SJSA1 (cell line): Measurements from ENCODE around the gene TBCCD1. TPM values are rescaled to one million over a fixed set of nuclear protein-coding genes. Genes with fewer than 3 reads are reported as not detected.

ENCODE experiments used
- DNase-seq, 2 experiments: peaks; one replicate each; pipeline ENCODE4 v3.0.0-alpha.2; 2015 to 2020; ENCODE audit warnings: low spot score in 2 of 2, low read depth in 1 of 2
- H3K27ac ChIP-seq: fragments of 250-450 bp; sonication (Bioruptor Pico); 2 replicates; pipeline ENCODE4 v1.5.1; 2020; ENCODE audit warnings: mild to moderate bottlenecking, moderate library complexity
- H3K27me3 ChIP-seq: fragments of 250-450 bp; sonication (Bioruptor Pico); replicated peaks from 2 replicates; pipeline ENCODE4 v1.5.1; 2020; ENCODE audit warnings: mild to moderate bottlenecking, moderate library complexity
- H3K36me3 ChIP-seq: fragments of 250-450 bp; sonication (Bioruptor Pico); 2 replicates; pipeline ENCODE4 v1.5.1; 2020; ENCODE audit warnings: mild to moderate bottlenecking
- H3K4me1 ChIP-seq: fragments of 250-450 bp; sonication (Bioruptor Pico); replicated peaks from 2 replicates; pipeline ENCODE4 v1.6.1; 2021; ENCODE audit warnings: mild to moderate bottlenecking
- H3K4me3 ChIP-seq: fragments of 250-450 bp; sonication (Bioruptor Pico); 2 replicates; pipeline ENCODE4 v1.5.1; 2020; ENCODE audit warnings: mild to moderate bottlenecking
- H3K9me3 ChIP-seq: fragments of 250-450 bp; sonication (Bioruptor Pico); replicated peaks from 2 replicates; pipeline ENCODE4 v1.5.1; 2020; ENCODE audit warnings: mild to moderate bottlenecking
- total RNA-seq: library from RNA; depleted of rRNA; stranded (reverse); fragments of >200 nt; shearing (Covaris generic); gene quantifications from 2 replicates; pipeline ENCODE4 v1.2.3, GENCODE V29; 2014; rRNA removed

TBCCD1 gene
- total RNA-seq, result 9.6 and 12.2 TPM in 2 replicates

- Histone ChIP-seq H3K9me3 (no peaks in the 10 kb centered on the region), H3K4me3 (peak within 1 kb of the TSS; percentile 75), H3K27me3 (no peaks in the 10 kb centered on the region), H3K27ac (peak within 1 kb of the TSS; percentile 35; the same call in 1 of the 2 replicates), H3K36me3 (peaks cover 16% of the 10 kb centered on the region), H3K4me1 (peaks cover 14% of the 10 kb centered on the region)
- peak; percentile 79 to 93 for DNase-seq
These were observed at the start of gene TBCCD1 for GRCh38 chr3:186567072-186567921. Gene TBCCD1, minus strand, starts transcription at chr3:186567339. Its CDS starts 3,010 bp downstream, at chr3:186564329.

DNA sequence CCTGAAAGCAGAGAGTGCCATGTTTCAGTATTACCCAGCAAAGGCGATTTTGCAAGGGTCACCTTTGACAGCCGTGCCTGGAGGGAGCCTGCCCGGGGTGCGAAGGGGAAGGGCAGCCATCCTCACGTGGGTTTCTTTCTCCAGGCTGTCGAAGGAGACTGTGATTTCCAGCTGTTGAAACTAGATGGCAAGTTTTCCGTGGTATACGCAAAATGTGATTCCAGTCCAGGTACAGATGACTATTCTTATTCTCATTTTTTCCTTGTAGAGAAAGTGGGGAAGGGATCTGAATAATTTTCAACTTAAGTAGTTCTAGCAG, 49.1 kb upstream of the TBCCD1 start:
- Histone ChIP-seq H3K9me3 (no peaks in the 10 kb centered on the region), H3K27me3 (peaks cover 6% of the 10 kb centered on the region), H3K4me3 (no peak overlapping the region), H3K4me1 (peaks cover 11% of the 10 kb centered on the region), H3K36me3 (no peaks in the 10 kb centered on the region), H3K27ac (no peak overlapping the region)
- DNase-seq, result no peak

DNA sequence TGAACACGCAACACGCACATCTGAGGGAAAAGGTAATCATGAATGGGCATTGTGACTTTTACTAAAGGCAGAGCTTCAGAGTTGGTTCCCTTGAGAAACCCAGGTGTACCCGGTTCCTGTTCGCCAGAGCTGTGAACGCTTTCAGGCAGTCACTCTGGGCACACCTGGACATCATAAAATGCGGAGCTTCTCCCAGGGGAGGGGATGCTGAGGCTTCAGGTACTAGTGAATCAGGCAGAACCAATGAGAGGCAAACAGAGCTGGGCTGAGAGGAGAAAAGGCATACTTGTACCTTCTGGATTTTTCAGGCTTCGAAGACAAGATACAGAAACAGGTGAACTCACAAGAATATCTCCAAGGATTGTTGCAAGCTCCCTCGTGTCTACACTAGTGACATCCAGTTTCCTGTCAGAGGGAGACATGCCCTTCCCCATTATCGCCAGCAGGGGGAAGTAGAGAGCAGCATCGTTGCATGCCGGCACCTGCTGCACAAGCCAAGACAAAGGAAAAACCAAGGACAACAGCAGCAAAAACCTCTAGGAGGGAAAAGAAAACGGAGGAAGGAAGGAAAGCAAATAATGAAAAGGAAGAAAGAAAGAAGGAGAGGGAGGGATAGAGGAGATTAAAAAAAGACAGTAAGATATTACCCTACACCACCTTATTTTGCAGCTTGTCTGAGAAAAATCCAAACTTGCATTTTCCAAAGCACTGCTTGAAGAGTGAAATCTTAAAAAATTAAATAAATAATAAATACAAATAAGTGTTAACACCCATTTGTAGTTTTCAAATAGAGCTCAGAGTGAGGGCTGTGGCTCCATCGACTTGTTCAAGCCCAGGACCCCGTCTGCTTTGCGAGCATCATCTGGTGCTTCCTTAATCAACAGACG, 47.7 kb upstream of the TBCCD1 start:
- no peak overlapping the region for H3K4me3 ChIP-seq
- H3K36me3 ChIP-seq, result no peaks in the 10 kb centered on the region
- no peak overlapping the region for H3K27ac ChIP-seq
- no peaks in the 10 kb centered on the region for H3K9me3 ChIP-seq
- peaks cover 6% of the 10 kb centered on the region for H3K27me3 ChIP-seq
- H3K4me1 ChIP-seq, result peaks cover 11% of the 10 kb centered on the region
- peak; percentile 51 to 55 for DNase-seq

DNA sequence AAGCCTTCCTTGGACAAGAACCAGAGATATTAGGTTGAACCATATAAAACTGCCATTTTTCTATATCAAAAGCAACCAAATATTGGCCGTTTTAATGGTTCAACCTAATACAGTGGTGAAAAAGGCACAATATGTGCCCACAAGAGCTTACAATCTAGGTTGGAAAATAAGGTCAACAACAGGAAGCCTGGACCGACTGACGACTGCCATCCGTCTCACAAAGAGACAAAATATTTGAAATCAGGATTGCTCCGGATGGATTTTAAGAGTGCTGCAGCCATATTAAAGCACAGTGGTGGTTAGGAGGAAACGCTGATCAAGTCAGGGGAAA, 47.1 kb upstream of the TBCCD1 start:
- Histone ChIP-seq H3K4me1 (peaks cover 11% of the 10 kb centered on the region), H3K27ac (no peak overlapping the region), H3K36me3 (no peaks in the 10 kb centered on the region), H3K9me3 (no peaks in the 10 kb centered on the region), H3K4me3 (no peak overlapping the region), H3K27me3 (peaks cover 6% of the 10 kb centered on the region)
- no peak for DNase-seq

DNA sequence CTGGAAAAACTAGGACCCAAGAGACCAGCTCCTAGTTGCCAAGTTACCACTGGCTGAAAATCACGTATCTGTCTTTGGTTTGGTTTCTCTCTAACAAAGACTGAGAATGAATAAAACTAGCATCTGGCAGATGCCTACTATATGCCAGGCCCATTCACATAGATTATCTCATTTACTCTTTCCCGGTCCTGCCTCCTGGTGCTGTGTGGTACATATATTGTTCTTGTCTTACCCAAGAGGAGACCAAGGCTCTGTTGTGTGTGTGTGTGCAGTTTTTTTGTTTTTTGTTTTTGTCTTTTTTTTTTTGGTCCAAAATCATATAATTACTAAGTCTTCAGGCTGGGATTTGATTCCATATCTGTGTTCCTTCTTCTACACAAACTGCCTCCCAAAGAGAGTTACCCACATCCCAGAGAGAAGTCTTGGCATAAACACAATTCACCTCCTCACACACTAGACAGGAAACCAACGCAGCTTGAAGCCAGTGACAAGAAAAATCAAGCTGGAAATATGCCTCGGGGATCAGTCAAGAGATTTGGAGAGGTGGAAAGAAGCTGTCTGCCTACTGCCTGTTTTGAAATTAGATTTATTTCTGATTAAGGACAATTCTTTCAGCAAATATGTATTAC, 46.6 kb upstream of the TBCCD1 start:
- no peak overlapping the region for H3K4me3 ChIP-seq
- H3K27ac ChIP-seq, result no peak overlapping the region
- no peaks in the 10 kb centered on the region for H3K9me3 ChIP-seq
- DNase-seq, result no peak
- no peaks in the 10 kb centered on the region for H3K36me3 ChIP-seq
- peaks cover 6% of the 10 kb centered on the region for H3K27me3 ChIP-seq
- H3K4me1 ChIP-seq, result peaks cover 11% of the 10 kb centered on the region

DNA sequence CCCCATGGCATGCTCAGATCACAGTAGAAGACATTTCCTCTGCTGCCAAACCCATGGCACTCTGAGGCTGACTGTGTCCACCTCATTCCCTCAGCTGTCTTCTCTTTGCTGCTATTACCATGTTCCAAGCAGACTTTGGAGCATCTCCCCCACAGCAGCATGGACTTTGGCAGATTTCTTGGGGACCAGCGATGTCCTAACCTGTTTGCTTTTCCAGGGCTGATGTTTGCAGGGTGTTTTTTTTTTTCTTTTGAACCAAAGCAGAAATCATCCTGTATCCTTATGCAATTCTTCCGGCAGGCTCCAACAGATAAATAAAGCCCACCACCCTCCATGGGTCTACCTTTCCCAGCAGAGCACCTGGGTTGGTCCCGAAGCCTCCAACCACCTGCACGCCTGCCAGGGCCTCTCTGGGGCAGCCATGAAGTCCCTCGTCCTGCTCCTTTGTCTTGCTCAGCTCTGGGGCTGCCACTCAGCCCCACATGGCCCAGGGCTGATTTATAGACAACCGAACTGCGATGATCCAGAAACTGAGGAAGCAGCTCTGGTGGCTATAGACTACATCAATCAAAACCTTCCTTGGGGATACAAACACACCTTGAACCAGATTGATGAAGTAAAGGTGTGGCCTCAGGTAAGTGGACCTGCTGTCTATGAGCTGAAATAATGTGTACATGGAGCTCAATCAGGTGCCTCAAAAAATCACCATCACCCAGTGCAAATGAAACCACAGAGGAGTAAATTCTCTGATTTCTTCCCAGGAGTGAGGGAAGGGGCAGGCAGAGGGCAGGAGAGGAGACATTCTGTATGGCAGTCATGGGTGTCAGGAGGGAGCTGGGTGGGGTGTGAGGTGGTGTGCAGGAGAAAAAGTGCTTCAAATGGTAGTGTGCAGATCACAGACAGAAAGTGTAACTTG, 45.8 kb upstream of the TBCCD1 start, which contains the start of gene AHSG:
Gene AHSG (plus strand): TSS at position 340 of the 916 bp plus-strand sequence. CDS start 82 bp downstream, at position 422.
- H3K27me3 ChIP-seq, result peaks cover 6% of the 10 kb centered on the region
- H3K36me3 ChIP-seq, result no peaks in the 10 kb centered on the region
- no peak for DNase-seq
- peaks cover 11% of the 10 kb centered on the region for H3K4me1 ChIP-seq
- no peak within 1 kb of the TSS for H3K27ac ChIP-seq
- no peaks in the 10 kb centered on the region for H3K9me3 ChIP-seq
- H3K4me3 ChIP-seq, result no peak within 1 kb of the TSS

DNA sequence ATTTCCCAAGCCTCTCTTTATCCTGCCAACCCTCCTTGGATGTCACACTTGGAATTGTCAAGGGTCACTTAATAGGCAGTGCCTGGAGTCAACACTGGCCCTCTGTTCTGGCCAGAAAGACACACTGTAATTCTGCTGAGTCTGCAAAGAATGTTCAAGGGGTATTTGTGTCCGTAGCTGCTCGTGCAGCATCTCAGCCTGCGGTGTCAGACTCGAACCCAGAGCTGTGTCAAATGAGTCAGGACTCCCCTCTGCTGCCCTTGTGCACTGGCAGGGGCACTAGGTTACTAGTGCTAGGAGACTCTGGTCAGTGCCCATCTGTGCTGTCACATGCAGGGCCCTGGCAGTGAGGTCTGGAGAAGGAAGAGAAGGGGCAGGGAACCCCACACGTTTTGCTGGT, 44.9 kb upstream of the TBCCD1 start:
- no peaks in the 10 kb centered on the region for H3K27me3 ChIP-seq
- H3K4me3 ChIP-seq, result no peak overlapping the region
- no peaks in the 10 kb centered on the region for H3K36me3 ChIP-seq
- DNase-seq, result no peak
- no peak overlapping the region for H3K27ac ChIP-seq
- peaks cover 5% of the 10 kb centered on the region for H3K4me1 ChIP-seq
- H3K9me3 ChIP-seq, result no peaks in the 10 kb centered on the region

DNA sequence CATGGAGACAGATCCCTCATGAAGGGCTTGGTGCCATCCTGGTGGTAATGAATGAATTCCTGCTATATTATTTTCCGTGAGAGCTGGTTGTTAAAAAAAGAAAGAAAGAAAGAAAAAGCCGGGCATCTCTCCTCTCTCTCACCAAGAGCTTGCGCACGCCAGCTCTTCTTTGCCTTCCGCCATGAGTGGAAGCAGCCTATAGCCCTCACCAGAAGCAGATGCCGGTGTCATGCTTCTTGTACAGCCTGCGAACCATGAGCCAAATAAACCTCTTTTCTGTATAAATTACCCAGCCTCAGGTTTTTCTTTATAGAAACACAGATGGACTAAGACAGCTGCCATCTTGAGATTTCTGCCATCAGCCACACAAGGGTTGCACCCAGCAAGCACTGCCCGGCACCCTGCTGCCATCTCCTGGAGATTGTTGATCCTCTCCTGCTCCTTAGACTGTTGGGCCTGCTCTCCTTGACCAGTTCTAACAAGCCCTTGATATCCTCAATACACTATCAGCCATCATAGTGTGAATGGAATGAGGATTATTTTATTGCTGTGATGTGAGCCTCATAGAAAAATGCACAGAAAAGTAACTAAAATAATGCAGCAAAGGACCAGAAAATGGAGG, 42.2 kb upstream of the TBCCD1 start:
- no peak for DNase-seq
- no peaks in the 10 kb centered on the region for H3K36me3 ChIP-seq
- no peak overlapping the region for H3K4me3 ChIP-seq
- H3K27me3 ChIP-seq, result no peaks in the 10 kb centered on the region
- no peaks in the 10 kb centered on the region for H3K9me3 ChIP-seq
- no peak overlapping the region for H3K27ac ChIP-seq
- H3K4me1 ChIP-seq, result no peaks in the 10 kb centered on the region

DNA sequence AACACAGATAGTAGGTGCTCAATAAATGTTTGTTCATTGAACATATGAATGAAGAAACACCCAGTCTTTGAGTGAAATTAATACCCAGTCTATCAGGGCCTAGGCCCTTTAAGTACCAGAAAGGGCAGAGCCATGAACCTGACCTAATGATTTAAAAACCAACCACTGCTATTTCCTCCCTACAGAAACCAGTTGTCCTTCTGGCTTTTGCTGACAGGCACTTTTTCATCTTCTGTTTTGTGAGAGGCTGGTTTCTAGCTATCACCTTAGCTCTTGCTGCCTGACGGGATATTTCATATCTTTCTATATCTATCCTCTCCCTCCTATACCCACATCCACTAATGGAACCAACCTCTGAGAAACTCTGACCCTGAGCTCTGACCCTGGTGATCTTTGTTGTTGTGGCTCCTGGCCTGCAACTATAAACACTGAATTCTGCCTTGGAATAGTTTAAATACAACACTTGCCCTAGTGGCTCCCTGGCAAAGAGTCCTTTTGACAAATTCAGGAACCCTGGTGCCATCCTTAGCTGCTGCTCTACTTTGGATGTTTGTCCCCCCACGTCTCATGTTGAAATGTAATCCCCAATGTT, 41.6 kb upstream of the TBCCD1 start:
- H3K4me1 ChIP-seq, result no peaks in the 10 kb centered on the region
- no peaks in the 10 kb centered on the region for H3K36me3 ChIP-seq
- no peak overlapping the region for H3K4me3 ChIP-seq
- no peak for DNase-seq
- H3K9me3 ChIP-seq, result no peaks in the 10 kb centered on the region
- H3K27ac ChIP-seq, result no peak overlapping the region
- H3K27me3 ChIP-seq, result no peaks in the 10 kb centered on the region

DNA sequence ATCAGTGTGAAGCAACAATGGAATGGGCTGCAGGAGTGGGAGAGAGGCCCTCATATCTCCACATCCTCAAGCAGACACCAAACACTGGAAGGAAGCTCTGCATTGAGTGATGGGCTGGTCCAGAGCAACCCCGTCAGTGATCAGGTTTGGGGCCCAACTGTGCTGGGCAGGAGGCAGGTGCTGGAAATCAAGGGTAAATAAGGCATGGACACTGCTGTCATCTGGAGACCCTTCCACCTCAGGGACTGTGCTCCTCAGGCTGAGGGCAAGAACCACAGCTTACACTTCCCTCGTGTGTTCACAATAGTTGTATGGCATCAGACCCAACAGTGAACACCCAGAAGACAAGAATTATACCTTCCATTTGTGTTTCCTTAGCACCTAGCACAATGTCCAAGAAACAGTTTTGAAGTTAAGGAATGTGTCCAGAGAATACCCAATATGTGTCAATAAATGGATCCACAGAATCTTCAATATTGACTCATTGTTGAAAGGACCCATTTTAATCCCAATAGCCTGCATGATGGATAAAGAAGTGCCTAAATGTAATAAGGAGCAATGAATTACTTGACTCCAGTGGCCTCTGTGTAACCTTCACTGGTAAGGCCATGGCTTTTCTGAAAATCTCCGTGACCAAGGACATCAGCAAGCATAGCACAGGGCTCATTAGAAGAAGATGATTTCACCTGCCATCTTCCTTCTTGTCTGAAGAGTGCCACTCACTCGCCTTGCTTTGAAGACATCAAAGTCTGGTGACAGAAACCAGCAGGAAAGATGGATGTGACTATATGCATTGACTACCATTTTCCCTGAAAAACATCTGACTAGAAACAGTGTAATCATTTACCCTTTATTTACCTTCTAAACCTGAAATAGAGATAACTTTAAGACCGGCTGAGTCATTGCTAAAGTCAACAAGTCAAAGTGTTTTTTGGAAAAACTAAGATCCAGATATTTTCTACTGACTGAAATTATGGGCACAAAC, 38.7 kb upstream of the TBCCD1 start:
- H3K27ac ChIP-seq, result no peak overlapping the region
- no peak for DNase-seq
- H3K9me3 ChIP-seq, result no peaks in the 10 kb centered on the region
- H3K36me3 ChIP-seq, result no peaks in the 10 kb centered on the region
- H3K27me3 ChIP-seq, result no peaks in the 10 kb centered on the region
- H3K4me1 ChIP-seq, result no peaks in the 10 kb centered on the region
- no peak overlapping the region for H3K4me3 ChIP-seq

- H3K4me3 ChIP-seq, result no peak overlapping the region
- DNase-seq, result no peak
- no peaks in the 10 kb centered on the region for H3K4me1 ChIP-seq
- no peak overlapping the region for H3K27ac ChIP-seq
- H3K36me3 ChIP-seq, result no peaks in the 10 kb centered on the region
- no peaks in the 10 kb centered on the region for H3K9me3 ChIP-seq
- H3K27me3 ChIP-seq, result no peaks in the 10 kb centered on the region
These were observed 37.9 kb upstream of the TBCCD1 start for GRCh38 chr3:186605078-186605477.
